ENCODE measurements around the gene MYO9B.
A peak's percentile ranks its signal among the peaks of the same experiment; 100 is the strongest.

MYO9B gene

GRCh38 chr19:17063428-17063827 is 12.1 kb upstream of the MYO9B start:
- DNase-seq = no peak

GRCh38 chr19:17069193-17069592 is 6.4 kb upstream of the MYO9B start:
- DNase-seq = no peak

GRCh38 chr19:17070421-17070820 is 5.2 kb upstream of the MYO9B start:
- no peak for DNase-seq

- no peak for DNase-seq
These were observed 4.7 kb upstream of the MYO9B start for GRCh38 chr19:17070912-17071311.

- DNase-seq = peak; percentile 36
These were observed 1.5 kb upstream of the MYO9B start for GRCh38 chr19:17073869-17074633.

- no peak for DNase-seq
These were observed 943 bp upstream of the MYO9B start for GRCh38 chr19:17074634-17075034.

- DNase-seq = no peak
These were observed 426 bp downstream of the MYO9B start for GRCh38 chr19:17075864-17076542.

- no peak for DNase-seq
These were observed 990 bp downstream of the MYO9B start for GRCh38 chr19:17076543-17076991.

- no peak for DNase-seq
These were observed 2.0 kb downstream of the MYO9B start for GRCh38 chr19:17077447-17078028.

- no peak for DNase-seq
These were observed 2.7 kb downstream of the MYO9B start for GRCh38 chr19:17078036-17078919.

- DNase-seq = no peak
These were observed 3.5 kb downstream of the MYO9B start for GRCh38 chr19:17078920-17079709.

- no peak for DNase-seq
These were observed 4.3 kb downstream of the MYO9B start for GRCh38 chr19:17079710-17080439.

GRCh38 chr19:17080440-17080801 is 4.8 kb downstream of the MYO9B start:
- DNase-seq = no peak

- DNase-seq = no peak
These were observed 6.4 kb downstream of the MYO9B start for GRCh38 chr19:17081672-17082630.

- DNase-seq = no peak
These were observed 10.5 kb downstream of the MYO9B start for GRCh38 chr19:17086120-17086519.

- no peak for DNase-seq
These were observed 11.3 kb downstream of the MYO9B start for GRCh38 chr19:17086834-17087233.

GRCh38 chr19:17088552-17088951 is 13.0 kb downstream of the MYO9B start:
- DNase-seq = no peak

GRCh38 chr19:17090583-17090982 is 15.0 kb downstream of the MYO9B start:
- no peak for DNase-seq

GRCh38 chr19:17091758-17092333 is 16.3 kb downstream of the MYO9B start:
- no peak for DNase-seq

- no peak for DNase-seq
These were observed 17.1 kb downstream of the MYO9B start for GRCh38 chr19:17092696-17093095.

All from NCI-H2081 treated with DMSO at 0.1 percent for 48 hours (cell line).